ENCODE results near the gene ARID1B. TPM values are rescaled to one million over a fixed set of nuclear protein-coding genes. Genes with fewer than 3 reads are reported as not detected.

ARID1B gene
- total and polyA plus RNA-seq, 10 of the 15 experiments (the other 5 are each of a cell fraction or from before 2014, with no cell fraction given), result 24.7 to 133 (median 54.6) TPM

DNA sequence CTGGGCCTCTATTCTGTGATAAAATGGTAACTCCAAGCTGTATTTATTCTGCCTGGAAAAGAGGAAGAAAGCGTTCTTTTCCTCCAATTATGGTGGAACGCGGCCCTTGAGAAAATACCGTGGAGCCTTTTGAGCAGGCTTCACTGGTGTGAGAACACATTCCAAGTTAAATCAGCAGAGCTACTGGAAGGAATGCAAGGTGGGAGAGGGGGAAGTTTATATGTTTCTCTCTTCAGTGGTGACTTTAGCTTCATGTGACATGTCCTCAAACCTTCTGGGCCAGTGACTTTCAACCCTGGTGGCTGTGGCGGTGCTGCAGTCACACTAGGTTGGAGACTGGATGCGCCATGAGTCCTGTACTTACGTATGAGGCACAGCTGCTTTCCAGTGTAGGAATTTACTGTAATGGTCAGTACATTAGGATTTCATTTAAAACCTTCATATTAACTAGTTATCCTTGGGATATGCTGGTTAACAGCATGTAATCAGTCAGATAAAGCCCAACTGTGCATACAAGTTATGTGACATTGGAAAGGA, 221.7 kb downstream of the ARID1B start:
- no peak overlapping the region for H3K4me3 ChIP-seq
- no peak for DNase-seq (ENCODE audit: low read depth, low spot score)
- H3K27me3 ChIP-seq (replicated peaks in 1 of 2; ENCODE audit: control insufficient read depth in 2 of 2, insufficient read depth in 2 of 2, low read length in 1 of 2), result no peaks in the 10 kb centered on the region
- ChIA-PET SMC1A (ENCODE audit: uncharacterized antibody, unreplicated experiment) (interaction anchor here (0.5 to 1.7 kb wide), 3 partner anchors 10 to 1156 kb away, joined by 3 to 6 read pairs (median 5); no protein-coding TSS in a partner anchor), RAD21 (ENCODE audit: unreplicated experiment) (interaction anchor here (0.8 kb wide), 1 partner anchor 14 kb away, joined by 3 read pairs; no protein-coding TSS in a partner anchor), CTCF (interaction anchor here (0.6 to 1.4 kb wide), 2 partner anchors 10 to 206 kb away, joined by 3 to 4 read pairs; no protein-coding TSS in a partner anchor), POLR2A (interaction anchor here (0.7 to 1.1 kb wide), 2 partner anchors 10 to 65 kb away, joined by 3 read pairs; no protein-coding TSS in a partner anchor)
- H3K9me3 ChIP-seq (replicated peaks; ENCODE audit: control insufficient read depth, insufficient read depth, low read length), result no peaks in the 10 kb centered on the region
- H3K4me1 ChIP-seq (ENCODE audit: control insufficient read depth, insufficient read depth, low read length), result no peaks in the 10 kb centered on the region
- no peak overlapping the region for H3K27ac ChIP-seq (ENCODE audit: control insufficient read depth, insufficient read depth)
- in situ Hi-C loops (cut with MboI) (no loop called here), intact Hi-C loops (cut with micrococcal nuclease; ENCODE audit: unreplicated experiment) (no loop called here)
- no peaks in the 10 kb centered on the region; a peak in 3 of 4 replicates for H3K36me3 ChIP-seq (ENCODE audit: control insufficient read depth in 2 of 2, insufficient read depth in 2 of 2, low read length in 1 of 2)
- no peak overlapping the region for H3K4me2 ChIP-seq (ENCODE audit: control insufficient read depth, insufficient read depth)
- TF ChIP-seq, protein P1, sequence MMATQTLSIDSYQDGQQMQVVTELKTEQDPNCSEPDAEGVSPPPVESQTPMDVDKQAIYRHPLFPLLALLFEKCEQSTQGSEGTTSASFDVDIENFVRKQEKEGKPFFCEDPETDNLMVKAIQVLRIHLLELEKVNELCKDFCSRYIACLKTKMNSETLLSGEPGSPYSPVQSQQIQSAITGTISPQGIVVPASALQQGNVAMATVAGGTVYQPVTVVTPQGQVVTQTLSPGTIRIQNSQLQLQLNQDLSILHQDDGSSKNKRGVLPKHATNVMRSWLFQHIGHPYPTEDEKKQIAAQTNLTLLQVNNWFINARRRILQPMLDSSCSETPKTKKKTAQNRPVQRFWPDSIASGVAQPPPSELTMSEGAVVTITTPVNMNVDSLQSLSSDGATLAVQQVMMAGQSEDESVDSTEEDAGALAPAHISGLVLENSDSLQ (IDR thresholded peaks at IDR 0.05), result no peak
- TF ChIP-seq CBX3 (IDR thresholded peaks at IDR 0.05; ENCODE audit: borderline replicate concordance, low read depth) (no peak), ZSCAN29 (IDR thresholded peaks at IDR 0.05) (no peak), NFXL1 (IDR thresholded peaks at IDR 0.05; ENCODE audit: borderline replicate concordance) (no peak), KAT2A (conservative IDR thresholded peaks at IDR 0.05; ENCODE audit: control insufficient read depth, low read depth, low read length) (no peak), RBBP5 (conservative IDR thresholded peaks at IDR 0.05) (no peak), ASH2L (IDR thresholded peaks at IDR 0.05; ENCODE audit: borderline replicate concordance, low read depth) (no peak), CEBPB (IDR thresholded peaks at IDR 0.05; ENCODE audit: borderline replicate concordance in 1 of 2, low read depth in 2 of 2, low read length in 2 of 2) (no peak), CHD2 (IDR thresholded peaks at IDR 0.05; ENCODE audit: borderline replicate concordance, low read depth, low read length) (no peak), NFIC (IDR thresholded peaks at IDR 0.05; ENCODE audit: low read depth, low read length) (no peak), STAT1 (conservative IDR thresholded peaks at IDR 0.05) (no peak)
- TF ChIP-seq, protein P2, sequence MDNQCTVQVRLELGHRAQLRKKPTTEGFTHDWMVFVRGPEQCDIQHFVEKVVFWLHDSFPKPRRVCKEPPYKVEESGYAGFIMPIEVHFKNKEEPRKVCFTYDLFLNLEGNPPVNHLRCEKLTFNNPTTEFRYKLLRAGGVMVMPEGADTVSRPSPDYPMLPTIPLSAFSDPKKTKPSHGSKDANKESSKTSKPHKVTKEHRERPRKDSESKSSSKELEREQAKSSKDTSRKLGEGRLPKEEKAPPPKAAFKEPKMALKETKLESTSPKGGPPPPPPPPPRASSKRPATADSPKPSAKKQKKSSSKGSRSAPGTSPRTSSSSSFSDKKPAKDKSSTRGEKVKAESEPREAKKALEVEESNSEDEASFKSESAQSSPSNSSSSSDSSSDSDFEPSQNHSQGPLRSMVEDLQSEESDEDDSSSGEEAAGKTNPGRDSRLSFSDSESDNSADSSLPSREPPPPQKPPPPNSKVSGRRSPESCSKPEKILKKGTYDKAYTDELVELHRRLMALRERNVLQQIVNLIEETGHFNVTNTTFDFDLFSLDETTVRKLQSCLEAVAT (IDR thresholded peaks at IDR 0.05), result no peak
- TF ChIP-seq, protein P3, sequence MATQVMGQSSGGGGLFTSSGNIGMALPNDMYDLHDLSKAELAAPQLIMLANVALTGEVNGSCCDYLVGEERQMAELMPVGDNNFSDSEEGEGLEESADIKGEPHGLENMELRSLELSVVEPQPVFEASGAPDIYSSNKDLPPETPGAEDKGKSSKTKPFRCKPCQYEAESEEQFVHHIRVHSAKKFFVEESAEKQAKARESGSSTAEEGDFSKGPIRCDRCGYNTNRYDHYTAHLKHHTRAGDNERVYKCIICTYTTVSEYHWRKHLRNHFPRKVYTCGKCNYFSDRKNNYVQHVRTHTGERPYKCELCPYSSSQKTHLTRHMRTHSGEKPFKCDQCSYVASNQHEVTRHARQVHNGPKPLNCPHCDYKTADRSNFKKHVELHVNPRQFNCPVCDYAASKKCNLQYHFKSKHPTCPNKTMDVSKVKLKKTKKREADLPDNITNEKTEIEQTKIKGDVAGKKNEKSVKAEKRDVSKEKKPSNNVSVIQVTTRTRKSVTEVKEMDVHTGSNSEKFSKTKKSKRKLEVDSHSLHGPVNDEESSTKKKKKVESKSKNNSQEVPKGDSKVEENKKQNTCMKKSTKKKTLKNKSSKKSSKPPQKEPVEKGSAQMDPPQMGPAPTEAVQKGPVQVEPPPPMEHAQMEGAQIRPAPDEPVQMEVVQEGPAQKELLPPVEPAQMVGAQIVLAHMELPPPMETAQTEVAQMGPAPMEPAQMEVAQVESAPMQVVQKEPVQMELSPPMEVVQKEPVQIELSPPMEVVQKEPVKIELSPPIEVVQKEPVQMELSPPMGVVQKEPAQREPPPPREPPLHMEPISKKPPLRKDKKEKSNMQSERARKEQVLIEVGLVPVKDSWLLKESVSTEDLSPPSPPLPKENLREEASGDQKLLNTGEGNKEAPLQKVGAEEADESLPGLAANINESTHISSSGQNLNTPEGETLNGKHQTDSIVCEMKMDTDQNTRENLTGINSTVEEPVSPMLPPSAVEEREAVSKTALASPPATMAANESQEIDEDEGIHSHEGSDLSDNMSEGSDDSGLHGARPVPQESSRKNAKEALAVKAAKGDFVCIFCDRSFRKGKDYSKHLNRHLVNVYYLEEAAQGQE (IDR thresholded peaks at IDR 0.05; ENCODE audit: low read depth, low read length), result no peak
- TF ChIP-seq, protein P4, sequence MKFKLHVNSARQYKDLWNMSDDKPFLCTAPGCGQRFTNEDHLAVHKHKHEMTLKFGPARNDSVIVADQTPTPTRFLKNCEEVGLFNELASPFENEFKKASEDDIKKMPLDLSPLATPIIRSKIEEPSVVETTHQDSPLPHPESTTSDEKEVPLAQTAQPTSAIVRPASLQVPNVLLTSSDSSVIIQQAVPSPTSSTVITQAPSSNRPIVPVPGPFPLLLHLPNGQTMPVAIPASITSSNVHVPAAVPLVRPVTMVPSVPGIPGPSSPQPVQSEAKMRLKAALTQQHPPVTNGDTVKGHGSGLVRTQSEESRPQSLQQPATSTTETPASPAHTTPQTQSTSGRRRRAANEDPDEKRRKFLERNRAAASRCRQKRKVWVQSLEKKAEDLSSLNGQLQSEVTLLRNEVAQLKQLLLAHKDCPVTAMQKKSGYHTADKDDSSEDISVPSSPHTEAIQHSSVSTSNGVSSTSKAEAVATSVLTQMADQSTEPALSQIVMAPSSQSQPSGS (IDR thresholded peaks at IDR 0.05; ENCODE audit: low read length), result no peak
- ATAC-seq, result no peak
- over 99% methylated on average over 7 of the region's 7 CpGs for WGBS (ENCODE audit: insufficient coverage, insufficient replicate concordance, low lambda C conversion rate, missing lambda C conversion rate)
- no peak overlapping the region for H3K9ac ChIP-seq (ENCODE audit: control insufficient read depth, insufficient read depth, low read length)
- H3K79me2 ChIP-seq (ENCODE audit: control insufficient read depth, insufficient read depth, low read length), result peaks cover 71% of the 10 kb centered on the region
- BruUV-seq (replicated peaks), result no TSS peak
- FAIRE-seq, result no peak
- no peak overlapping the region for H2AFZ ChIP-seq (ENCODE audit: control insufficient read depth, low read depth, low read length)
- H4K20me1 ChIP-seq (ENCODE audit: control insufficient read depth, insufficient read depth), result peaks cover 11% of the 10 kb centered on the region

Data from GM12878 (cell line).